K562 (cell line): ENCODE measurements around the gene LEMD1. TPM values are rescaled to one million over a fixed set of nuclear protein-coding genes. Genes with fewer than 3 reads are reported as not detected.
A peak's percentile ranks its signal among the peaks of the same experiment; 100 is the strongest.

Experiments used
- ATAC-seq: fragments of 200-7000 bp; cut with Tn5 transposase; 3 replicates; pipeline ENCODE4 v1.9.1; 2020; ENCODE audit warnings: moderate library complexity
- BruUV-seq: library from RNA; stranded (reverse); fragments of 400-500 nt; replicated peaks from 2 replicates; lab custom pipeline; 2021; lab: Mats Ljungman, UMichigan
- CTCF ChIA-PET: fragments of 300-600 bp; formaldehyde crosslinking; extraction: SDS; loops from one replicate; lab custom pipeline; 2021; ENCODE audit warnings: low intra/inter-chr PET ratio; lab: Yijun Ruan, JAX
- POLR2A ChIA-PET: fragments of 300-600, 350-650 bp; sonication (Branson Sonifier 250); formaldehyde crosslinking; extraction: SDS; loops from one replicate; lab custom pipeline; 2021; ENCODE audit warnings: antibody characterized with exemption, inconsistent platforms; lab: Yijun Ruan, JAX
- DNase-seq, 4 experiments: peaks; one replicate each; pipeline versions ENCODE4 v3.0.0 to v3.0.0-alpha.2; 2011 to 2018; ENCODE audit warnings: low spot score in 3 of 4, mixed read lengths in 3 of 4; ENCODE audit errors: extremely low read depth in 1 of 4
- FAIRE-seq: peaks from 2 replicates; lab custom pipeline; 2011; peaks lifted over from hg19 to GRCh38; lab: Jason Lieb, UNC
- H2AFZ ChIP-seq: 2 replicates; pipeline ENCODE4 v1.6.0; 2011; ENCODE audit warnings: low read depth, low read length, control low read depth, inconsistent platforms
- H3K27ac ChIP-seq: fragments of 200-600 bp; 3 replicates; pipeline ENCODE4 v1.8.0; 2011; ENCODE audit warnings: low read depth, mild to moderate bottlenecking, control low read depth, inconsistent platforms, low read length, moderate library complexity, mixed read lengths; ENCODE audit errors: extremely low read depth
- H3K27me3 ChIP-seq, 2 experiments: fragments of 300-600 bp in 1 of 2; 2 replicates in 1 of 2; 3 replicates in 1 of 2; pipeline versions ENCODE4 v1.6.0 to v1.8.0; 2011; ENCODE audit warnings: inconsistent platforms in 2 of 2, low read length in 2 of 2, mild to moderate bottlenecking in 1 of 2, mixed read lengths in 1 of 2, moderate library complexity in 1 of 2; ENCODE audit not compliant: control insufficient read depth in 2 of 2, insufficient read depth in 2 of 2
- H3K36me3 ChIP-seq: fragments of 300-600 bp; 3 replicates; pipeline ENCODE4 v1.8.0; 2011; ENCODE audit warnings: mild to moderate bottlenecking, low read length, inconsistent platforms; ENCODE audit not compliant: control insufficient read depth, insufficient read depth
- H3K4me1 ChIP-seq, 2 experiments: fragments of 200-600 bp in 1 of 2; replicated peaks in 1 of 2; 2 replicates in 1 of 2; 3 replicates in 1 of 2; pipeline versions ENCODE4 v1.5.1 to v1.8.0; 2011; ENCODE audit warnings: inconsistent platforms in 2 of 2, low read length in 2 of 2, mild to moderate bottlenecking in 1 of 2, mixed read lengths in 1 of 2, moderate library complexity in 1 of 2; ENCODE audit not compliant: control insufficient read depth in 2 of 2, insufficient read depth in 2 of 2
- H3K4me2 ChIP-seq: 2 replicates; pipeline ENCODE4 v1.6.1; 2011; ENCODE audit warnings: low read length, control low read depth, inconsistent platforms, mixed read lengths; ENCODE audit not compliant: insufficient read depth
- H3K4me3 ChIP-seq: fragments of 200-600 bp; sonication (generic), shearing (Covaris generic); 2 replicates; pipeline ENCODE4 v1.5.1; 2016; ENCODE audit warnings: control low read depth, inconsistent platforms
- H3K79me2 ChIP-seq: fragments of 200-600 bp; 3 replicates; pipeline ENCODE4 v1.8.0; 2011; ENCODE audit warnings: low read length, inconsistent platforms; ENCODE audit not compliant: control insufficient read depth, insufficient read depth
- H3K9ac ChIP-seq, 2 experiments: 2 replicates each; pipeline versions ENCODE4 v1.6.0 to v1.6.1; 2011; ENCODE audit warnings: low read depth in 2 of 2, low read length in 2 of 2, control low read depth in 1 of 2, inconsistent platforms in 1 of 2, mild to moderate bottlenecking in 1 of 2, mixed read lengths in 1 of 2; ENCODE audit not compliant: insufficient read depth in 1 of 2
- H3K9me1 ChIP-seq: one replicate; pipeline ENCODE4 v1.6.0; 2011; ENCODE audit warnings: inconsistent platforms, mild to moderate bottlenecking, low read length, moderate library complexity; ENCODE audit not compliant: control insufficient read depth, insufficient read depth
- H3K9me3 ChIP-seq: replicated peaks from 2 replicates; pipeline ENCODE4 v1.5.1; 2011; ENCODE audit warnings: low read depth, low read length, inconsistent platforms; ENCODE audit not compliant: control insufficient read depth, insufficient read depth
- H4K20me1 ChIP-seq: replicated peaks from 2 replicates; pipeline ENCODE4 v1.6.1; 2011; ENCODE audit warnings: low read length, inconsistent platforms, mixed read lengths; ENCODE audit not compliant: control insufficient read depth, insufficient read depth
- ARID3A ChIP-seq: IDR thresholded peaks from 2 replicates; pipeline ENCODE4 v1.6.1; 2012; ENCODE audit warnings: low read depth, low read length, improper control_type of control experiment, borderline replicate concordance
- CBFB ChIP-seq: sonication (generic); formaldehyde crosslinking; IDR thresholded peaks from 2 replicates; pipeline ENCODE4 v1.4.0; 2020; ENCODE audit warnings: mild to moderate bottlenecking, missing genetic modification reagents
- ETV1 ChIP-seq: fragments of 450-650 bp; conservative IDR thresholded peaks from 2 replicates; pipeline ENCODE4 v1.6.1; 2016; ENCODE audit warnings: missing genetic modification characterization, control low read depth, low read depth, missing compliant biosample characterization
- HCFC1 ChIP-seq: IDR thresholded peaks from 2 replicates; pipeline ENCODE4 v1.6.1; 2012; ENCODE audit warnings: low read depth, low read length, improper control_type of control experiment
- MBD2 ChIP-seq: sonication (generic); IDR thresholded peaks from 2 replicates; pipeline ENCODE4 v1.6.1; 2016; ENCODE audit warnings: low read depth, borderline replicate concordance
- MEIS2 ChIP-seq: fragments of 450-650 bp; IDR thresholded peaks from 2 replicates; pipeline ENCODE4 v1.6.1; 2014; ENCODE audit warnings: mild to moderate bottlenecking; ENCODE audit not compliant: partially characterized antibody
- NEUROD1 ChIP-seq: fragments of 150-350 bp; IDR thresholded peaks from 2 replicates; pipeline ENCODE4 v1.6.1; 2014; ENCODE audit warnings: borderline replicate concordance, low read length, low read depth; ENCODE audit not compliant: partially characterized antibody
- NR2C1 ChIP-seq, 2 experiments: fragments of 450-650 bp; IDR thresholded peaks; 2 replicates each; pipeline ENCODE4 v1.6.1; 2017; ENCODE audit warnings: mild to moderate bottlenecking in 2 of 2, antibody characterized with exemption in 1 of 2, inconsistent platforms in 1 of 2, missing compliant biosample characterization in 1 of 2, missing genetic modification characterization in 1 of 2
- NR2C2 ChIP-seq, 2 experiments: fragments of 200-800 bp in 1 of 2; sonication (Bioruptor generic) in 1 of 2; sonication (generic) in 1 of 2; formaldehyde crosslinking in 1 of 2; IDR thresholded peaks; 2 replicates each; pipeline versions ENCODE4 v1.6.1 to v1.8.0; 2016 to 2022; ENCODE audit warnings: mild to moderate bottlenecking in 1 of 2, missing compliant biosample characterization in 1 of 2, missing genetic modification characterization in 1 of 2, missing genetic modification reagents in 1 of 2
- SIX5 ChIP-seq, 2 experiments: IDR thresholded peaks; 2 replicates each; pipeline ENCODE4 v1.6.1; 2011; ENCODE audit warnings: low read length in 2 of 2, borderline replicate concordance in 1 of 2, low read depth in 1 of 2, mild to moderate bottlenecking in 1 of 2, moderate library complexity in 1 of 2; ENCODE audit not compliant: insufficient read depth in 1 of 2
- SMARCA5 ChIP-seq: fragments of 450-650 bp; IDR thresholded peaks from 2 replicates; pipeline ENCODE4 v1.6.1; 2016
- SMARCE1 ChIP-seq: fragments of 450-650 bp; IDR thresholded peaks from 2 replicates; pipeline ENCODE4 v1.7.1; 2016; ENCODE audit warnings: mild to moderate bottlenecking
- ZEB2 ChIP-seq: fragments of 450-650 bp; IDR thresholded peaks from 2 replicates; pipeline ENCODE4 v1.6.1; 2016
- ZFX ChIP-seq: sonication (generic); formaldehyde crosslinking; IDR thresholded peaks from 2 replicates; pipeline ENCODE4 v1.8.0; 2022; ENCODE audit warnings: mild to moderate bottlenecking, missing genetic modification reagents, moderate library complexity
- ZNF143 ChIP-seq: sonication (generic); formaldehyde crosslinking; IDR thresholded peaks from 2 replicates; pipeline ENCODE4 v1.9.0; 2022; ENCODE audit warnings: mild to moderate bottlenecking, missing genetic modification reagents
- ZNF224 ChIP-seq: sonication (generic); formaldehyde crosslinking; IDR thresholded peaks from 2 replicates; pipeline ENCODE4 v1.8.0; 2022; ENCODE audit warnings: mild to moderate bottlenecking, missing genetic modification reagents
- ZNF444 ChIP-seq: fragments of 250-450 bp; sonication (Bioruptor Pico); IDR thresholded peaks from 2 replicates; pipeline ENCODE4 v1.4.0; 2020; ENCODE audit warnings: mild to moderate bottlenecking, moderate library complexity
- WGBS: fragments of 100-300 bp; shearing (Covaris generic); methylation state at CpG from one replicate; pipeline ENCODE4 v1.1.6; 2016; ENCODE audit warnings: low coverage, mixed read lengths; ENCODE audit not compliant: insufficient coverage; ENCODE audit errors: missing lambda C conversion rate; 5-methylcytosine and 5-hydroxymethylcytosine counted together
- in situ Hi-C: fragments of 300-500 bp; cut with MboI; formaldehyde crosslinking; loops from 4 replicates; pipeline ENCODE4 v1.15.0; 2018; ENCODE audit warnings: inconsistent platforms, mixed read lengths
- intact Hi-C: fragments of 100-400 bp; cut with micrococcal nuclease; formaldehyde crosslinking; loops from 2 replicates; pipeline ENCODE4 v1.14.2; 2022
- polyA plus RNA-seq, 8 experiments: library from polyadenylated mRNA; depleted of rRNA in 4 of 8; stranded (reverse) in 5 of 8; unstranded in 3 of 8; fragments of >200 nt; fragmentation: Nextera tagmentation in 2 of 8; fragmentation: Illumina TruSeq in 1 of 8; extraction: Ambion mirVana in 2 of 8; extraction: Trizol in 1 of 8; gene quantifications; 2 replicates each; pipeline versions ENCODE4 v1.2.1 to v1.2.3, GENCODE V29; 2011 to 2014; ENCODE audit warnings: inconsistent platforms in 1 of 8, missing spikeins in 1 of 8
- total RNA-seq, 7 experiments: library from RNA; depleted of rRNA in 6 of 7; stranded (reverse); fragments of >200 nt in 6 of 7; fragmentation: Illumina TruSeq in 2 of 7; extraction: Trizol in 2 of 7; gene quantifications; 2 replicates each; pipeline versions ENCODE4 v1.2.1 to v1.2.3, GENCODE V29; 2011 to 2021; ENCODE audit warnings: low replicate concordance in 1 of 7

LEMD1 gene
- total and polyA plus RNA-seq, 9 of the 15 experiments (the other 6 are each of a cell fraction or from before 2014, with no cell fraction given), result 0.11 to 2.4 (median 0.57) TPM; not detected in 1

GRCh38 chr1:205444931-205445645, 23.2 kb upstream of the LEMD1 start:
- ChIA-PET POLR2A (interaction anchor here (0.7 to 1.3 kb wide), 4 partner anchors 10 to 54 kb away, joined by 3 to 4 read pairs (median 4); no protein-coding TSS in a partner anchor), CTCF (no interaction called here)
- Histone ChIP-seq H3K9me3 (no peaks in the 10 kb centered on the region), H3K36me3 (no peaks in the 10 kb centered on the region), H3K9ac (peak overlapping the region in 1 of 2 experiments; percentile 75; a peak in 1 of 4 replicates), H3K4me2 (peak overlapping the region; percentile 26; the same call in 1 of the 2 replicates), H3K27me3 (no peaks in the 10 kb centered on the region), H3K9me1 (no peaks in the 10 kb centered on the region), H4K20me1 (no peaks in the 10 kb centered on the region), H2AFZ (peak overlapping the region; percentile 69), H3K79me2 (peaks cover 10% of the 10 kb centered on the region; the same call in 2 of the 3 replicates), H3K4me1 (peaks cover 41 to 52% of the 10 kb centered on the region in 2 experiments), H3K4me3 (no peak overlapping the region), H3K27ac (no peak overlapping the region)
- 12% methylated on average over 18 of the region's 18 CpGs for WGBS
- FAIRE-seq, result peak; percentile 67
- in situ Hi-C loops (no loop called here), intact Hi-C loops (no loop called here)
- peak; percentile 16; the same call in 1 of the 3 replicates for ATAC-seq
- peak in 3 of 4 experiments; percentile 26 to 57 (median 56) for DNase-seq
- BruUV-seq, result no TSS peak
- TF ChIP-seq ARID3A (no peak), SMARCA5 (no peak), CBFB (CRISPR knock-in tag) (no peak), ZNF224 (CRISPR knock-in tag) (no peak), ETV1 (tag) (peak; percentile 38; the same call in 1 of the 2 replicates), MEIS2 (peak; percentile 37), NEUROD1 (no peak), ZNF143 (CRISPR knock-in tag) (peak; percentile 66), MBD2 (no peak), HCFC1 (peak; percentile 76), SMARCE1 (no peak), NR2C1 (IDR thresholded peaks at IDR 0.05) (no peak), NR2C1 (tag; IDR thresholded peaks at IDR 0.05) (0 out of 2 replicates have a peak, but pooled peaks have one; percentile 21), ZFX (peak; percentile 57; the same call in 1 of the 2 replicates), ZNF444 (CRISPR knock-in tag) (no peak), NR2C2 (CRISPR knock-in tag; IDR thresholded peaks at IDR 0.05) (no peak), NR2C2 (tag; IDR thresholded peaks at IDR 0.05) (0 out of 2 replicates have a peak, but pooled peaks have one; percentile 22), SIX5 (IDR thresholded peaks at IDR 0.05; ENCODE audit: borderline replicate concordance in 1 of 2, insufficient read depth in 1 of 2, low read depth in 1 of 2, low read length in 2 of 2) (peak in 1 of 2 experiments; percentile 24; a peak in 1 of 4 replicates), ZEB2 (no peak)
